ENCODE measurements around the gene CEP55. TPM values are rescaled to one million over a fixed set of nuclear protein-coding genes. Genes with fewer than 3 reads are reported as not detected.

Gene CEP55
- polyA plus RNA-seq, 1 donor (not counting 4 experiments of a cell fraction or from before 2014, with no cell fraction given), result 25.4 TPM

GRCh38 chr10:93572606-93573005, 76.2 kb downstream of the CEP55 start:
- dilution Hi-C loops (cut with MboI; ENCODE audit: extremely low pct_ligation_motif_present, low sequenced_read_pairs), result no loop called here
- H3K4me3 ChIP-seq (ENCODE audit: control insufficient read depth in 2 of 3, extremely low read depth in 1 of 3, insufficient read depth in 2 of 3, low read depth in 1 of 3, low read length in 3 of 3), result no peak overlapping the region
- no peak overlapping the region for H3K9ac ChIP-seq (ENCODE audit: control insufficient read depth, extremely low read depth, insufficient read depth, low read length)
- no peak overlapping the region for H3K4me2 ChIP-seq (ENCODE audit: control insufficient read depth, extremely low read depth, insufficient read depth, low read depth, low read length)
- FAIRE-seq (no peak), DNase-seq (ENCODE audit: low read depth, low spot score) (no peak)
- no peaks in the 10 kb centered on the region for H4K20me1 ChIP-seq (ENCODE audit: control insufficient read depth, extremely low read depth, insufficient read depth, low read length)
- no peak for TF ChIP-seq EZH2 (IDR thresholded peaks at IDR 0.05; ENCODE audit: low read length)
- TF ChIP-seq CTCF (optimal IDR thresholded peaks at IDR 0.05 in 1 of 3, IDR thresholded peaks at IDR 0.05 in 1 of 3, conservative IDR thresholded peaks at IDR 0.05 in 1 of 3; ENCODE audit: extremely low read depth in 1 of 3, insufficient read depth in 2 of 3, low read length in 3 of 3), result no peak
- no peaks in the 10 kb centered on the region for H3K79me2 ChIP-seq (ENCODE audit: control insufficient read depth, insufficient read depth, low read length)
- no peaks in the 10 kb centered on the region for H3K9me3 ChIP-seq (ENCODE audit: control insufficient read depth, low read depth, low read length)
- peaks cover 31% of the 10 kb centered on the region for H3K27me3 ChIP-seq (ENCODE audit: control insufficient read depth, extremely low read depth, insufficient read depth, low read length)
- peaks cover 15% of the 10 kb centered on the region for H3K4me1 ChIP-seq (ENCODE audit: control insufficient read depth, extremely low read depth, insufficient read depth, low read length)
- H3K9me1 ChIP-seq (ENCODE audit: control insufficient read depth, extremely low read depth, insufficient read depth, low read length), result peaks cover 2% of the 10 kb centered on the region
- no peak overlapping the region for H3K27ac ChIP-seq (ENCODE audit: control insufficient read depth, insufficient read depth, low read length)
- no peaks in the 10 kb centered on the region for H3K36me3 ChIP-seq (ENCODE audit: control insufficient read depth in 2 of 2, extremely low read depth in 1 of 2, insufficient read depth in 2 of 2, low read length in 2 of 2)
- no peak overlapping the region for H2AFZ ChIP-seq (ENCODE audit: control insufficient read depth, low read length)

- peak overlapping the region; percentile 47 for H3K4me2 ChIP-seq (ENCODE audit: control insufficient read depth, extremely low read depth, insufficient read depth, low read depth, low read length)
- peaks cover 24% of the 10 kb centered on the region for H3K27me3 ChIP-seq (ENCODE audit: control insufficient read depth, extremely low read depth, insufficient read depth, low read length)
- no peak for DNase-seq (ENCODE audit: low read depth, low spot score)
- H4K20me1 ChIP-seq (ENCODE audit: control insufficient read depth, extremely low read depth, insufficient read depth, low read length), result no peaks in the 10 kb centered on the region
- no peak for TF ChIP-seq CTCF (optimal IDR thresholded peaks at IDR 0.05 in 1 of 3, IDR thresholded peaks at IDR 0.05 in 1 of 3, conservative IDR thresholded peaks at IDR 0.05 in 1 of 3; ENCODE audit: extremely low read depth in 1 of 3, insufficient read depth in 2 of 3, low read length in 3 of 3)
- no peak for TF ChIP-seq EZH2 (IDR thresholded peaks at IDR 0.05; ENCODE audit: low read length)
- FAIRE-seq, result no peak
- no peak overlapping the region for H3K27ac ChIP-seq (ENCODE audit: control insufficient read depth, insufficient read depth, low read length)
- no peaks in the 10 kb centered on the region for H3K9me3 ChIP-seq (ENCODE audit: control insufficient read depth, low read depth, low read length)
- H3K9me1 ChIP-seq (ENCODE audit: control insufficient read depth, extremely low read depth, insufficient read depth, low read length), result peaks cover 2% of the 10 kb centered on the region
- no peak overlapping the region for H3K9ac ChIP-seq (ENCODE audit: control insufficient read depth, extremely low read depth, insufficient read depth, low read length)
- dilution Hi-C loops (cut with MboI; ENCODE audit: extremely low pct_ligation_motif_present, low sequenced_read_pairs), result no loop called here
- H3K79me2 ChIP-seq (ENCODE audit: control insufficient read depth, insufficient read depth, low read length), result no peaks in the 10 kb centered on the region
- no peak overlapping the region for H2AFZ ChIP-seq (ENCODE audit: control insufficient read depth, low read length)
- no peaks in the 10 kb centered on the region for H3K36me3 ChIP-seq (ENCODE audit: control insufficient read depth in 2 of 2, extremely low read depth in 1 of 2, insufficient read depth in 2 of 2, low read length in 2 of 2)
- peaks cover 15% of the 10 kb centered on the region for H3K4me1 ChIP-seq (ENCODE audit: control insufficient read depth, extremely low read depth, insufficient read depth, low read length)
- H3K4me3 ChIP-seq (ENCODE audit: control insufficient read depth in 2 of 3, extremely low read depth in 1 of 3, insufficient read depth in 2 of 3, low read depth in 1 of 3, low read length in 3 of 3), result no peak overlapping the region
These were observed 76.9 kb downstream of the CEP55 start for GRCh38 chr10:93573051-93573909.

All from keratinocyte (primary cell).